GM10266 (cell line): ENCODE results near the gene IL16.
A peak's percentile ranks its signal among the peaks of the same experiment; 100 is the strongest.

ENCODE experiments used
- DNase-seq: peaks from one replicate; pipeline ENCODE4 v3.0.0; 2012; ENCODE audit errors: extremely low spot score
- TF ChIP-seq, protein P1 (sequence below): IDR thresholded peaks from 2 replicates; pipeline ENCODE4 v1.5.1; 2012; ENCODE audit warnings: mild to moderate bottlenecking, low read depth; ENCODE audit not compliant: control insufficient read depth, insufficient read depth; ENCODE audit errors: missing control alignments

IL16 gene

DNA sequence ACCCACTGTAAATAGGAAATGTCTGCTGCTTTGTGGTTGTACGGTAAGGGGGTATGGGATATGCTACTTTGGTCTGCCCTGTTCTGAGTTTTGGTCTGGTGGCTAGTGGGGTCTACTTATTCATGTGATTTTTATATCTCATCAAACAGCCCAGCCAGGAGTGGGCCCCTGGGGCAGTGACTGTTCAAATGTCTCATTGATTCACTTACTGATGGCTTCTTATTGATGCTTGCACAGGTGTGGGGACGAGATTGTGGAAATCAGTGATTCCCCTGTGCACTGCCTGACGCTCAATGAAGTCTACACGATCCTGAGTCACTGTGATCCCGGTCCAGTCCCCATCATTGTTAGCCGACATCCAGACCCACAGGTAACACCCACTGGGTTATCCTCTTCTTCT lies 88.8 kb downstream of the IL16 start:
- TF ChIP-seq, protein P1, sequence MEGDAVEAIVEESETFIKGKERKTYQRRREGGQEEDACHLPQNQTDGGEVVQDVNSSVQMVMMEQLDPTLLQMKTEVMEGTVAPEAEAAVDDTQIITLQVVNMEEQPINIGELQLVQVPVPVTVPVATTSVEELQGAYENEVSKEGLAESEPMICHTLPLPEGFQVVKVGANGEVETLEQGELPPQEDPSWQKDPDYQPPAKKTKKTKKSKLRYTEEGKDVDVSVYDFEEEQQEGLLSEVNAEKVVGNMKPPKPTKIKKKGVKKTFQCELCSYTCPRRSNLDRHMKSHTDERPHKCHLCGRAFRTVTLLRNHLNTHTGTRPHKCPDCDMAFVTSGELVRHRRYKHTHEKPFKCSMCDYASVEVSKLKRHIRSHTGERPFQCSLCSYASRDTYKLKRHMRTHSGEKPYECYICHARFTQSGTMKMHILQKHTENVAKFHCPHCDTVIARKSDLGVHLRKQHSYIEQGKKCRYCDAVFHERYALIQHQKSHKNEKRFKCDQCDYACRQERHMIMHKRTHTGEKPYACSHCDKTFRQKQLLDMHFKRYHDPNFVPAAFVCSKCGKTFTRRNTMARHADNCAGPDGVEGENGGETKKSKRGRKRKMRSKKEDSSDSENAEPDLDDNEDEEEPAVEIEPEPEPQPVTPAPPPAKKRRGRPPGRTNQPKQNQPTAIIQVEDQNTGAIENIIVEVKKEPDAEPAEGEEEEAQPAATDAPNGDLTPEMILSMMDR: no peak
- DNase-seq: no peak

DNA sequence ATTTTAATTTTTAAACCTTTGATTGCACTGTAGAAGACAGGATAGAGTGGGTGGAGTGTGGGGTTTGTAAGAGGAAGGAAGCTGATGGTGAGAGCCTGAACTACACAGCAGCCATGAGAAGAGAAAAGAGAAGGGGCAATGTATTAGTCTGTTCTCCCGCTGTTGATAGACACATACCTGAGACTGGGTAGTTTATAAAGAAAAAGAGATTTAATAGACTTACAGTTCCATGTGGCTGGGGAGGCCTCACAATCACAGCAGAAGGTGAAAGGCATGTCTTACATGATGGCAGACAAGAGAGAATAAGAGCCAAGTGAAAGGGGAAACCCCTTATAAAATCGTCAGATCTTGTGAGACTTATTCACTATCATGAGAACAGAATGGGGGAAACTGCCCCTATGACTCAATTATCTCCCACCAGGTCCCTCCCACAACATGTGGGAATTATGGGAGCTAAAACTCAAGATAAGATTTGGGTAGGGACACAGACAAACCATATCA lies 90.0 kb downstream of the IL16 start:
- DNase-seq: no peak
- TF ChIP-seq, protein P1: no peak

DNA sequence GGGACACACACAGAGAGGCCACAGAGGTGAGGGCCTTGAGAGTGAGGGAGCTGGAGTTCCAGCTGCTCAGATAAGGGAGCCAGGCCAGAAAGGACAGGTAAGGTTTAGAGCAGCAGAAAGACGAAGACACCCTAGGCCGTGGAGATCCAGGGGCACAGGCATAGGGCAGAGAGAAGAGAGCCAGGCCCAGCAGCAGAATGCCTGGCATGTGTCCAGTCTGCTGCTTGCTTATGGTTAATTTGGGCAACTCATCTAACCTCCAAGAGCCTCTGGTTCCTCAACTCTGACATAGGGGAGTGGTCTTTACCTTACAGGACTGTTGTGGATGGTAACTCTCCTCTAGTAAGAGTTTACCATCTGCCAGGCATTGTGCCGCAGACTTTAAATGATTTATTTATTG lies 91.4 kb downstream of the IL16 start:
- no peak for DNase-seq

DNA sequence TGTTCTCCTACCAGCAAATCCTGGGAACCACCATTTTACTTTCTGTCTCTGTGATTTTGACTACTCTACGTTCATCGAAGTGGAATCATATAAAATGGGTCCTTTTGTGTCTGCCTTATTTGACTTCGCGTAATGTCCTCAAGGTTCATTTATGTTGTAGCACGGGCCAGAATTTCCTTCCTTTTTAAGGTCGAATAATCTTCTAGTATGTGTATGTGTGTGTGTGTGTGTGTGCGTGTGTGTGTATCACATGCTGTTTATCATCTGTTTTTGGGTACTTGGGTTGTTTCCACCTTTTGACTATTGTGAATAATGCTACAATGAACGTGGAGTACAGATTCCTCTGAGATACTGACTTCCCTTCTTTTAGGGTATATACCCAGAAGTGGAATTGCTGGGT lies 91.9 kb downstream of the IL16 start:
- no peak for DNase-seq
- TF ChIP-seq, protein P1: no peak

More for the DNA sequence above, 91.4 kb downstream of the IL16 start:
- TF ChIP-seq, protein P1: no peak

DNA sequence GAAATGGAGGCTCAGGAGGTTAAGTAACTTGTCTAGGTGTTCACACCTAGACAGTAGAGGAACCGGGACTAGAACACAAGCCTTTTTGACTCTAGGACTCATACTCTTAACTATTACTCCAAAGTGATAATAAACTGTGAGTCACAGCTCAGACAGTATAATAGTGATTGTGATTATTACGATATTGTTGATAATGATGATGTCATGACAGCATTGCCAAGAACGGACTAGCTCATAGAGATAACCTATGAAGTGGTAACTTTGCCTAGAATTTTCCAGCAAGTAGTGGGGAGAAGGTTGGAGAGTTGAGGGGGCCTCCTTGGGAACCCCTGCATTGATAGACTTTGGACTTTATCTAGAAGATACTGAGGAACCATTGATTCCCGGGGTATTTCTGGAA lies 93.2 kb downstream of the IL16 start:
- TF ChIP-seq, protein P1: no peak
- DNase-seq: no peak

DNA sequence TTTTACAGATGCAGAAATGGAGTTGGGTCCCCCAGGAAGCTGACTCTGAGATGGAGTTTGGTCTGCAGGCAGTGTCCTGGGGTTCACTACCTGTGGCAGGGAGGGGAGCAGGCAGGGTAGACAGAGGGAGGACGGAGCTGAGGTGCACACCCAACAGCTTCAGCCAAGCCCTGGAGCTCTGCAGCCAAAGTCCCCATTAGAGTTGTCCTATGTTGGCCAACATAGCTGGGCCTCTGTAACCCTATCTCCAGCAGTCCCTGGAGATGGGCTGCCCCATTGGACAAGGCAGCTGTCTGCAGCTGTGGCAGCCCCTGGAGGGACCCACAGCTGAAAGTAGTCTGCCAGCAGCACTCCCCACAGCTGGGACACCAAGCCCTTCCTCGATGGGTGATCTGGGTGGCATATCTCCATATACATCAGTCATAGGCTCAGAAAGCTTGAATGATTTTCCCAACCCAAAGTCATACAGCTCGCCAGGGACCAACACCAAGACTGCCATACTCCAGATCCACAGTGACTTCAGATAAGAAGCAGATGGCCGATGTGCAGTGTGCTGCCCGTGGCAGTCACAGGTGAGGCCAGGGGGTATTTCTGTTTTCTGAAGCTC lies 95.3 kb downstream of the IL16 start:
- DNase-seq: no peak
- TF ChIP-seq, protein P1: no peak

DNA sequence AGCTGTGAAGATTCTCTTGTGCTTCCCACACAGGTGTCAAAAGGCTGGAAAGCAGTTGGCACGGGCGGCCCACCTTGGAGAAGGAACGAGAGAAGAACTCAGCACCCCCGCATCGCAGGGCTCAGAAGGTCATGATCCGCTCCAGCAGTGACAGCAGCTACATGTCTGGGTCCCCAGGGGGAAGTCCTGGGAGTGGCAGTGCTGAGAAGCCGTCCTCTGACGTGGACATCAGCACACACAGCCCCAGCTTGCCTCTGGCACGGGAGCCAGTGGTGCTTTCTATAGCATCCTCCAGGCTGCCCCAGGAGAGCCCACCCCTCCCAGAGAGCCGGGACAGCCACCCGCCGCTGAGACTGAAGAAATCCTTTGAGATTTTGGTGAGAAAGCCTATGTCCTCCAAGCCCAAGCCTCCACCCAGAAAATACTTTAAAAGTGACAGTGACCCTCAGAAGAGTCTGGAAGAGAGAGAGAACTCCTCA lies 95.9 kb downstream of the IL16 start:
- TF ChIP-seq, protein P1: peak; percentile 4

More for the DNA sequence above, 95.9 kb downstream of the IL16 start:
- DNase-seq: peak; percentile 64
